Fibroblast of mammary gland (primary cell): ENCODE results near the gene DEGS1.
"Not testable (repeated sequence)": the region's sequence is repeated elsewhere in the genome, so short reads cannot be mapped to it uniquely, and the experiment has no call there.

Experiments
- DNase-seq: peaks from one replicate; pipeline ENCODE4 v3.0.0-alpha.2; 2010; ENCODE audit warnings: low read depth
- H3K4me3 ChIP-seq: 2 replicates; pipeline ENCODE4 v1.5.1; 2011; ENCODE audit warnings: low read depth, mild to moderate bottlenecking, low read length, moderate library complexity; ENCODE audit not compliant: control insufficient read depth
- TF ChIP-seq, protein P1 (sequence below): conservative IDR thresholded peaks from 2 replicates; pipeline ENCODE4 v1.5.1; 2011; ENCODE audit warnings: low read depth, low read length, inconsistent platforms; ENCODE audit not compliant: control insufficient read depth, insufficient read depth

The DEGS1 gene

DNA sequence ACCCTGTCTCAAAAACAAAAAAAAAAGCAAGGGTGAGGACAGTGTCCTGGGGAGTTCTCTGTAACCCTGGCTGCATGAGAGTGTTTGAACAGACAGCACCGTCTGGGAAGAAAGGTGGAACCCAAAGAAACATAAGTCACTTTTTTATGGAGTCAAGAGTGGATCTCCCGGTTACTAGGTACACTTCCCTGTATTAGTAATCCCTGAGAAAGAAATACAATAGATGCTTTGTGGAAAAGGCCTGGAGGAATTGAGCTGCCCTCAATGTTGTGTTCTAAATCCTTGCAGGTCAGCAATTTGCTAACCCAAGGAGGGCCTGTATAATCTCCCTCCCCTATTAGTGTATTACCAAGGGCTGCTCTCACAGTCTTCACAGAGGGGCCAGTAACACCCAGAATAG is 16.6 kb downstream of the DEGS1 start:
- DNase-seq, result no peak
- TF ChIP-seq, protein P1, sequence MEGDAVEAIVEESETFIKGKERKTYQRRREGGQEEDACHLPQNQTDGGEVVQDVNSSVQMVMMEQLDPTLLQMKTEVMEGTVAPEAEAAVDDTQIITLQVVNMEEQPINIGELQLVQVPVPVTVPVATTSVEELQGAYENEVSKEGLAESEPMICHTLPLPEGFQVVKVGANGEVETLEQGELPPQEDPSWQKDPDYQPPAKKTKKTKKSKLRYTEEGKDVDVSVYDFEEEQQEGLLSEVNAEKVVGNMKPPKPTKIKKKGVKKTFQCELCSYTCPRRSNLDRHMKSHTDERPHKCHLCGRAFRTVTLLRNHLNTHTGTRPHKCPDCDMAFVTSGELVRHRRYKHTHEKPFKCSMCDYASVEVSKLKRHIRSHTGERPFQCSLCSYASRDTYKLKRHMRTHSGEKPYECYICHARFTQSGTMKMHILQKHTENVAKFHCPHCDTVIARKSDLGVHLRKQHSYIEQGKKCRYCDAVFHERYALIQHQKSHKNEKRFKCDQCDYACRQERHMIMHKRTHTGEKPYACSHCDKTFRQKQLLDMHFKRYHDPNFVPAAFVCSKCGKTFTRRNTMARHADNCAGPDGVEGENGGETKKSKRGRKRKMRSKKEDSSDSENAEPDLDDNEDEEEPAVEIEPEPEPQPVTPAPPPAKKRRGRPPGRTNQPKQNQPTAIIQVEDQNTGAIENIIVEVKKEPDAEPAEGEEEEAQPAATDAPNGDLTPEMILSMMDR, result no peak
- H3K4me3 ChIP-seq, result no peak overlapping the region

DNA sequence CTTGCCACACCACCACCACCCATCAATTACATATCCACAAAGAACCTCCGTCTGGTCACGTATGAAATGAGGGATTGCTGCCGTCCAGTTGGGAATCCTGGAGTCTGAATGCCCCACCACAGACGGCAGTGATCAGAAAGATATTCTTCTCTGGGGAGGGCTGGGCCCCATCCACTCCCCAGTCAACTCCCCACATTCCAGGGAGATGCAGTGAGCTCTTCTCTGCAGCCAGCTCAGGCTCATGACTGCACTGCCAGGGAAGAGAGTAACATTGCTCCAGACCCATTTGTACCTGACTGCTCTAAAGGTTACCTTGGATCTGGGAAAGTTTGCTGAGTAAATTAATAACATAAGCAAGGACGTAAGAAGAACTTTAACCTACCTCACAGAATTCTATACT is 18.3 kb downstream of the DEGS1 start:
- no peak for DNase-seq
- no peak overlapping the region for H3K4me3 ChIP-seq
- TF ChIP-seq, protein P1, result no peak

DNA sequence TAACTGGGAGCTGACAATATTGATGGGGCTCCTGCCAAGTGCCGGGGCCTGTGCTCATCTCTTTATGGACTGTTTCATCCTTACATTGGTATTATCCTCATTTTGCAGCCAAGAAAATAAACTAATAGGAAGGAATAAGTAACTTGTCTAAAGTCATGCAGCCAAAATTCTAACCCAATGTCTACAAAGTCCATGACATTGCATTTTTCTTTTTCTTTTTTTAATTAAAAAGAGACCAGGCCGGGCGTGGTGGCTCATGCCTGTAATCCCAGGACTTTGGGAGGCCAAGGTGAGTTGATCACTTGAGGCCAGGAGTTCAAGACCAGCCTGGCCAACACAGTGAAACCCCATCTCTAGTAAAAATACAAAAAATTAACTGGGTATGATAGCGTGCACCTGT is 18.8 kb downstream of the DEGS1 start:
- TF ChIP-seq, protein P1, result no peak
- no peak overlapping the region for H3K4me3 ChIP-seq
- no peak for DNase-seq

DNA sequence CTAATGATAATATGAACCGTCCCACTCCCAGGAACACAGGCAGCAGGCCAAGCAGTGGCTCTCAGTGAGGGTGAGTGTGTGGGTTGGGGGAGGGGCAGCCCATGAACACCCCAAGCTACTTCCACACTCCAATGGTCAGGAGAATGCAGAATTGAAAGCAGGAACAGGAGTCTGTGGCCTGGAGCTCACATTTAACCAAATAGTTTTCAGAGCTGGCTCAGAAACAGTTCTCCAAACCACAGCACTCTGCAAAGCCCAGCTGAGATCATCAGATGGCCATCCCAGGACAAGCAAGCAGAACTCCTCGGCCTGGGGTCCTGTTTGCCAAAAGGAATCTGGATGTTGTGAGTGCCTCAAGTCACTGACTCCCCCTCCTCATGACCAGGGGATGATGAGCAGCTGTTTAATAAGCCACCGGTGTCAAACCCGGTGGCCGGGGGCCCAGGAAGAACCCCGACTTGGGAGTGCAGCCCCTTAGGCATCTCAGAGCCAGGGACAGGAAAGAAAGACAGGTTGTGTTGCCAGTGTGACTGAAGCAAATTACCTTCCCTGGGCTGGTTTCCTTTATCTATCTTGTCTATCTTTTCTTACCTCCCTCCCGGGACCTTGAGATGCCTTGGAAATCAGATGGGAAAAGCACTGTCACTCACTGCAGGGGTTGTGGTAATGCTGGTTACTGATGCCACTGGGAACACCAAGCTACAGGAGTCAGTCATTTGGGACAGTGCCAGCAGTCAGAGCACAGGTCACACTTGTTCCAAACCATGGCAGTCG is 20.4 kb downstream of the DEGS1 start:
- TF ChIP-seq, protein P1, result no peak
- H3K4me3 ChIP-seq, result no peak overlapping the region
- DNase-seq, result peak; percentile 81

- no peak overlapping the region for H3K4me3 ChIP-seq
- DNase-seq, result peak; percentile 83
- TF ChIP-seq, protein P1, result no peak
Observed at GRCh38 chr1:224205438-224205840, 22.4 kb downstream of the DEGS1 start.

- not testable (repeated sequence) for H3K4me3 ChIP-seq, DNase-seq
Observed at GRCh38 chr1:224205931-224206538, 23.0 kb downstream of the DEGS1 start.

GRCh38 chr1:224211206-224211962 is 28.3 kb downstream of the DEGS1 start:
- TF ChIP-seq, protein P1, result no peak
- DNase-seq, result peak; percentile 87
- no peak overlapping the region for H3K4me3 ChIP-seq
